ENCODE results near the gene ARRB2. TPM values are rescaled to one million over a fixed set of nuclear protein-coding genes. Genes with fewer than 3 reads are reported as not detected.

ARRB2 gene
- total RNA-seq, 1 experiment from 2014 or later = 75.3 TPM

DNA sequence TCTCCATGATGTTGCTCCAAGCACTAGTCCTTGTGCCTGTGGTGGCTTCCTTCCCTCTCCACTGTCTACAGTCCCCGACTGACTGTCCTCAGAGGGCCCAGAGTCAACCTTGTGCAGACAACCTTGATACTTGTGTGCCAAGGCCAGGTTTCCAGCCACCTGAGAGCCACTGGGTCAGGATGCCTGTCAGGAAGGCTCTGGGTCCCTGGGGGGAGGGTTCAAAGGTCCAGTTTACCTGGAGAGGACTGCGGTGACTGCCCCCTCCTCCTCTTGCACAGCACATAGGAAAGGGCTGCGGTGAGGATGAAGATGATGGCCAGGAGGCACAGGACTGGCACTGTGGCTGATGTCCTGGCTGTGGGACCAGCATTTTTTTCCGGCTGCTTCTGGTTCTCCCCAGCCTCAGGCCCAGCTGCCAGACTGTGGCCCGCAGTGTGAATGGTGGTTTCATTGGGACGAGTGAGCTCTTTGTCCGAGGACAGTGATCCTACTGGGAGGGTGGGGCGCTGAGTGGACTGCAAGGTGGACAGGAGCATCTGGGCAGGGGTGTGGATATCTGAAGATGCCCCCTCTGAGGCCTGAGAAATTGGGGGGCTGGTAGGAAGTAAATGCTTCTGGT is 24.5 kb downstream of the ARRB2 start:
- no peak overlapping the region for H2BK20ac ChIP-seq (ENCODE audit: low read depth, low read length, poor library complexity, severe bottlenecking)
- Mint-ChIP-seq H3K36me3 (ENCODE audit: insufficient read depth in 1 of 3, low read depth in 3 of 3) (peaks cover 0 to 9% (median 0%) of the 10 kb centered on the region in 3 experiments; a peak in 2 of 7 replicates), H3K27ac (no peak overlapping the region), H3K27me3 (ENCODE audit: low read depth) (peaks cover 49% of the 10 kb centered on the region), H3K4me1 (peaks cover 10 to 16% of the 10 kb centered on the region in 2 experiments), H3K9me3 (no peaks in the 10 kb centered on the region; a peak in 1 of 5 replicates), H3K4me3 (no peak overlapping the region)
- no peak overlapping the region for H2AFZ ChIP-seq (ENCODE audit: low read length)
- H3K4ac ChIP-seq (ENCODE audit: low read depth, low read length) = no peak overlapping the region
- H4K20me1 ChIP-seq (ENCODE audit: control insufficient read depth, insufficient read depth, insufficient read length) = no peaks in the 10 kb centered on the region
- H3K9me3 ChIP-seq (ENCODE audit: control insufficient read depth, low read depth, low read length) = no peaks in the 10 kb centered on the region
- no peak overlapping the region for H3K9ac ChIP-seq (ENCODE audit: extremely low read depth, insufficient read length, low read length)
- no peak overlapping the region for H2BK120ac ChIP-seq (ENCODE audit: low read depth, low read length, poor library complexity, severe bottlenecking)
- no CpG with 5 or more reads among the region's 8 CpGs for WGBS (ENCODE audit: extremely low coverage, insufficient read length, low lambda C conversion rate)
- H4K91ac ChIP-seq (ENCODE audit: insufficient read length, low read depth, low read length) = no peak overlapping the region
- H3T11ph ChIP-seq (ENCODE audit: low read length) = no peak overlapping the region
- no peaks in the 10 kb centered on the region for H3K79me1 ChIP-seq (ENCODE audit: insufficient read depth, low read depth, low read length, poor library complexity, severe bottlenecking)
- no peak overlapping the region for H3K14ac ChIP-seq (ENCODE audit: insufficient read depth, low read length)
- H3K27me3 ChIP-seq (ENCODE audit: insufficient read depth, low read length) = peaks cover 18% of the 10 kb centered on the region
- no peak overlapping the region for H3K27ac ChIP-seq (ENCODE audit: insufficient read length, low read depth, low read length)
- TF ChIP-seq, protein P1, sequence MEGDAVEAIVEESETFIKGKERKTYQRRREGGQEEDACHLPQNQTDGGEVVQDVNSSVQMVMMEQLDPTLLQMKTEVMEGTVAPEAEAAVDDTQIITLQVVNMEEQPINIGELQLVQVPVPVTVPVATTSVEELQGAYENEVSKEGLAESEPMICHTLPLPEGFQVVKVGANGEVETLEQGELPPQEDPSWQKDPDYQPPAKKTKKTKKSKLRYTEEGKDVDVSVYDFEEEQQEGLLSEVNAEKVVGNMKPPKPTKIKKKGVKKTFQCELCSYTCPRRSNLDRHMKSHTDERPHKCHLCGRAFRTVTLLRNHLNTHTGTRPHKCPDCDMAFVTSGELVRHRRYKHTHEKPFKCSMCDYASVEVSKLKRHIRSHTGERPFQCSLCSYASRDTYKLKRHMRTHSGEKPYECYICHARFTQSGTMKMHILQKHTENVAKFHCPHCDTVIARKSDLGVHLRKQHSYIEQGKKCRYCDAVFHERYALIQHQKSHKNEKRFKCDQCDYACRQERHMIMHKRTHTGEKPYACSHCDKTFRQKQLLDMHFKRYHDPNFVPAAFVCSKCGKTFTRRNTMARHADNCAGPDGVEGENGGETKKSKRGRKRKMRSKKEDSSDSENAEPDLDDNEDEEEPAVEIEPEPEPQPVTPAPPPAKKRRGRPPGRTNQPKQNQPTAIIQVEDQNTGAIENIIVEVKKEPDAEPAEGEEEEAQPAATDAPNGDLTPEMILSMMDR (conservative IDR thresholded peaks at IDR 0.05) = no peak
- H2AK5ac ChIP-seq (ENCODE audit: insufficient read length, low read length) = no peak overlapping the region
- no peaks in the 10 kb centered on the region for H3K79me2 ChIP-seq (ENCODE audit: insufficient read depth, low read length)
- H3K23me2 ChIP-seq (ENCODE audit: insufficient read length, low read depth, low read length, poor library complexity, severe bottlenecking) = peaks cover 18% of the 10 kb centered on the region
- H2BK5ac ChIP-seq (ENCODE audit: insufficient read length, low read length) = no peak overlapping the region
- H3K23ac ChIP-seq (ENCODE audit: insufficient read length, low read depth, low read length) = no peak overlapping the region
- H4K5ac ChIP-seq (ENCODE audit: insufficient read length, low read depth, low read length) = no peak overlapping the region
- no peak overlapping the region for H4K8ac ChIP-seq (replicated peaks; ENCODE audit: insufficient read length, low read depth, low read length)
- no peak for DNase-seq
- no peak overlapping the region for H2BK12ac ChIP-seq (ENCODE audit: insufficient read length, low read depth, low read length)
- H3K56ac ChIP-seq (ENCODE audit: insufficient read length, low read depth, low read length) = no peak overlapping the region
- no peaks in the 10 kb centered on the region for H3K4me1 ChIP-seq (ENCODE audit: insufficient read depth, low read length)
- H3K18ac ChIP-seq (ENCODE audit: insufficient read length, low read depth, low read length) = no peak overlapping the region
- no peak overlapping the region for H3K4me2 ChIP-seq (ENCODE audit: insufficient read depth, insufficient read length, low read length)
- H2BK15ac ChIP-seq (ENCODE audit: low read depth, low read length) = no peak overlapping the region
